Kidney (tissue), 14 donors: Measurements from ENCODE around the gene ZNF19. TPM values are rescaled to one million over a fixed set of nuclear protein-coding genes. Genes with fewer than 3 reads are reported as not detected.
A peak's percentile ranks its signal among the peaks of the same experiment; 100 is the strongest.

Experiments used
- DNase-seq, 5 donors: peaks; one replicate each; pipeline ENCODE4 v3.0.0-alpha.2; 2013 to 2020
- FAIRE-seq: peaks from 2 replicates; lab custom pipeline; 2012; peaks lifted over from hg19 to GRCh38; lab: Jason Lieb, UNC
- H3K27ac ChIP-seq, 2 donors: one replicate each; pipeline ENCODE4 v1.7.0; 2013; ENCODE audit warnings: low read depth in 2 of 2, low read length in 2 of 2, inconsistent platforms in 1 of 2
- H3K27me3 ChIP-seq: one replicate; pipeline ENCODE4 v1.7.1; 2013; ENCODE audit warnings: low read length, inconsistent platforms; ENCODE audit not compliant: control insufficient read depth, insufficient read depth
- H3K36me3 ChIP-seq, 3 donors: one replicate each; pipeline versions ENCODE4 v1.7.0 to v1.7.1; 2013; ENCODE audit warnings: low read length in 3 of 3, control low read depth in 1 of 3, inconsistent platforms in 1 of 3; ENCODE audit not compliant: insufficient read depth in 3 of 3, control insufficient read depth in 2 of 3
- H3K4me1 ChIP-seq, 3 donors: one replicate each; pipeline versions ENCODE4 v1.7.0 to v1.7.1; 2013; ENCODE audit warnings: low read length in 3 of 3, inconsistent platforms in 1 of 3, low read depth in 1 of 3; ENCODE audit not compliant: control insufficient read depth in 2 of 3, insufficient read depth in 2 of 3
- H3K4me3 ChIP-seq, 3 donors: one replicate each; pipeline versions ENCODE4 v1.7.0 to v1.8.1; 2013; ENCODE audit warnings: low read length in 3 of 3, control low read depth in 1 of 3, inconsistent platforms in 1 of 3
- H3K9ac ChIP-seq, 3 donors: one replicate each; pipeline versions ENCODE4 v1.7.0 to v1.7.1; 2013; ENCODE audit warnings: low read length in 3 of 3, control low read depth in 1 of 3, inconsistent platforms in 1 of 3
- H3K9me3 ChIP-seq, 3 donors: one replicate each; pipeline versions ENCODE4 v1.7.0 to v1.7.1; 2013; ENCODE audit warnings: low read length in 3 of 3, control low read depth in 1 of 3, inconsistent platforms in 1 of 3; ENCODE audit not compliant: control insufficient read depth in 2 of 3, insufficient read depth in 1 of 3
- CTCF ChIP-seq: IDR thresholded peaks from 3 replicates; pipeline ENCODE4 v1.5.1; 2012; ENCODE audit warnings: mild to moderate bottlenecking, moderate library complexity, borderline replicate concordance; ENCODE audit not compliant: insufficient read depth; ENCODE audit errors: extremely low read depth
- intact Hi-C: fragments of 100-400 bp; cut with DNase I; formaldehyde crosslinking; loops from one replicate; pipeline ENCODE4 v1.11.1; 2022
- polyA plus RNA-seq: library from polyadenylated mRNA; stranded (reverse); fragments of 350-450 nt; fragmentation: Illumina TruSeq; extraction: RNeasy Lipid Tissue Mini Kit (QIAGEN cat#74804); gene quantifications from one replicate; pipeline ENCODE4 v1.2.3, GENCODE V29; 2014; ENCODE audit warnings: low read depth, low replicate concordance; ENCODE audit not compliant: insufficient read depth
- total RNA-seq: library from RNA; stranded (reverse); fragmentation: NEBNext Ultra II Directional; extraction: Animal tissue kit (Norgen Biotek cat#: 25700); gene quantifications from one replicate; pipeline ENCODE4 v1.2.1, GENCODE V29; 2021
- donor health status: control.
- donor health status: control.
- donor health status: control.
- donor health status: control.
- donor health status: control.
- donor health status: DM: yes; HTN: yes; CAD: no.
- donor health status: Normal renal cell carcinoma (clear cell type).

The ZNF19 gene
- total and polyA plus RNA-seq, 2 donors from 2014 or later = 5.9 to 22.3 TPM

GRCh38 chr16:71436473-71436872 lies 52.7 kb downstream of the ZNF19 start:
- no peak for TF ChIP-seq CTCF
- no peaks in the 10 kb centered on the region for H3K9me3 ChIP-seq
- DNase-seq = no peak
- FAIRE-seq = no peak
- H3K4me3 ChIP-seq = no peak overlapping the region
- H3K27me3 ChIP-seq = no peaks in the 10 kb centered on the region
- intact Hi-C loops = no loop called here
- H3K27ac ChIP-seq = no peak overlapping the region
- H3K36me3 ChIP-seq = no peaks in the 10 kb centered on the region
- no peaks in the 10 kb centered on the region for H3K4me1 ChIP-seq
- no peak overlapping the region for H3K9ac ChIP-seq

- no peaks in the 10 kb centered on the region for H3K27me3 ChIP-seq
- H3K27ac ChIP-seq = no peak overlapping the region
- H3K36me3 ChIP-seq = no peaks in the 10 kb centered on the region
- no peak overlapping the region for H3K9ac ChIP-seq
- no peak for TF ChIP-seq CTCF
- peaks cover 0 to 4% (median 3%) of the 10 kb centered on the region in 3 donors for H3K9me3 ChIP-seq
- intact Hi-C loops = no loop called here
- DNase-seq (no peak), FAIRE-seq (no peak)
- no peaks in the 10 kb centered on the region for H3K4me1 ChIP-seq
- H3K4me3 ChIP-seq = no peak overlapping the region
These were observed 56.2 kb downstream of the ZNF19 start for GRCh38 chr16:71432906-71433305.

- TF ChIP-seq CTCF = no peak
- Histone ChIP-seq H3K27me3 (no peaks in the 10 kb centered on the region), H3K4me1 (no peaks in the 10 kb centered on the region), H3K9ac (no peak overlapping the region), H3K27ac (no peak overlapping the region), H3K4me3 (no peak overlapping the region), H3K36me3 (no peaks in the 10 kb centered on the region), H3K9me3 (peaks cover 0 to 4% (median 3%) of the 10 kb centered on the region in 3 donors)
- intact Hi-C loops = no loop called here
- peak in 1 of 5 donors; percentile 6 for DNase-seq
- FAIRE-seq = no peak
These were observed 57.1 kb downstream of the ZNF19 start for GRCh38 chr16:71431991-71432390.

DNA sequence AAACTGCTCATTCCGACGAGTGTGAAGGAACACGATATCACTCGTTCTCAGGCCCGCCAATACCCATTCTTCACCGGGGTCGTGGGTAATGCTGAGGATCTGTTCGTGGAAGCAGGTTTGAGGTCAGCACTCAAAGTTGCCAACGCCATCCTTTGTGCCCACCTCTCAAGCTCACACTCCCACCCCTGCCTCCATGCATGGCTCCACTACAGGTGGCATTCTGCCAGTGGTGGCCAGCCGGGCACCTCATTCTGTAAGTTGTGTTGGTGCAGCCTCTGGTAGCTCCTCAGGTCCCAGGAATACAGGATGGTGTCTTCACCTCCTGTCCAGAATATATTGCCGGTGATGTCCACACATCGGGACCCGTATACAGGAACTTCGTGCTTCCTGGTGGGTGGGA lies 57.9 kb downstream of the ZNF19 start:
- Histone ChIP-seq H3K4me3 (no peak overlapping the region), H3K27me3 (no peaks in the 10 kb centered on the region), H3K9ac (no peak overlapping the region), H3K27ac (no peak overlapping the region), H3K4me1 (no peaks in the 10 kb centered on the region), H3K9me3 (peaks cover 0 to 4% (median 3%) of the 10 kb centered on the region in 3 donors), H3K36me3 (no peaks in the 10 kb centered on the region)
- FAIRE-seq (no peak), DNase-seq (no peak)
- intact Hi-C loops = no loop called here
- no peak for TF ChIP-seq CTCF
